Erythroblast (primary cell): Measurements from ENCODE around the gene AXL.

Experiments
- GATA1 ChIP-seq: IDR thresholded peaks from 2 replicates; pipeline ENCODE4 v1.6.1; 2011; ENCODE audit warnings: low read depth, mild to moderate bottlenecking, control low read depth, low read length, moderate library complexity
- POLR2A ChIP-seq: IDR thresholded peaks from 2 replicates; pipeline ENCODE4 v1.6.1; 2011; ENCODE audit warnings: mild to moderate bottlenecking, low read length

DNA sequence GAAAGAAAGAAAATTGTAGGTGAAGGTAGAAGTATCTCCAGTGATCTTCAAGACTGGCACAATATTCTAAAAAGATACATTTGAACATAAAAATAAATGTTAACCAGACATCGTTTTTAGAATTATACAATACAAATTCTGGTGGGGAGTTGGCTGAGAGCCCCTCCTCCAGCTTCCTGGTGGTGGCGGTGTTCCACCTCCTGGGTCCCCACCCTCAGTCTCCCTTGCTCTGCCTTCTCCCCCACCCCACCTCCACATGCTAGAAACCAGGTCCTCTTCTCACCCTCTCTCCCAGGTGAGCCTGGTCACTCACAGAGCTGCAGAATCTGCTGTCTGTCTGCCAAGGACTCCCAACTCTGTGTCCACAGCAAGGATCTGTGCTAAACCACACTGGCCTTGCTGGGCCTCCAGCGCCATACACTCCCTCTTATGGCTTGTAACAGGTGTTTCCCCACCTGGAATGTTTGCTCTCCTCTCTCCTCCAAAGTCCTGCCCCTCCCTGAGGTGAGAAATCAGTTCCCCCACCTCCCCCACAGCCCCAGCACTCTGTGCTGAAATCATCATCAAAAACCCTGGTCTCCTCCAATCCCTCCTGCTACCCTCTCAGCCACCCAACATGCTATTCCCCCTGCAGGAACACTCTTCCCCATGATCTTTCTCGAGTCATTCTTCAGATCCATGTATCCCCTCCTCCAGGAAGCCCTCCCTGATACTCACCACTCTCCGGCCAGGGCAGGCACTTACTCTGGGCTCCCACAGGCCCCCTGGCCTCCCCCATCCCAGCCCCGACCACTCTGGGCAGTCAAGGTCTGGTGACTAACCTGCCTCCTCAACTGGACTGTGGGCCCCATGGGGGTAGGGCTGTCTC lies 46.5 kb upstream of the AXL start:
- TF ChIP-seq POLR2A: no peak
- TF ChIP-seq GATA1: no peak
